ENCODE data around the gene HECW1. TPM values are rescaled to one million over a fixed set of nuclear protein-coding genes. Genes with fewer than 3 reads are reported as not detected.

Gene HECW1
- total and polyA plus RNA-seq, 10 of the 15 experiments (the other 5 are each of a cell fraction or from before 2014, with no cell fraction given), result under 0.01 to 0.31 (median 0.04) TPM; not detected in 3

DNA sequence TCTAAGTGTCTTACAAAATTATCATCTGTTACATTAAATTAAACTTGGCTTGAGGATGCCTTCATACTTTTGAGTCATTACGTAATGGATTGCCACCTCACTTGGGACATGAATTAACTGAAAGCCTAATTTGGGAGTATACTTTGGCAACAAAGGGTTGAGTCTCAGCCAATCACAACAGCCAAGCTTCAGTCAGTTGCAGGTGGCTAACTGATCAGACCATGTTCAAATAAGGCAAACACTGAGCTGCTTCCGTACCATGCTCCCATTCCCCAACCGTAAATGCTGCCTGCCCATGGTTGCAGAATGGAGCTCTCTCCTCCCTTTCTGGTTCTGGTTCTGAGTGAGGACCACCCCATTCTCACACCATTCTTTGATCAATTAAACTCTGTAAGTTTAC lies 377.6 kb downstream of the HECW1 start:
- no peaks in the 10 kb centered on the region for H3K36me3 ChIP-seq (ENCODE audit: control insufficient read depth in 2 of 2, insufficient read depth in 2 of 2, low read length in 1 of 2)
- FAIRE-seq, result no peak
- H3K27me3 ChIP-seq (replicated peaks in 1 of 2; ENCODE audit: control insufficient read depth in 2 of 2, insufficient read depth in 2 of 2, low read length in 1 of 2), result no peaks in the 10 kb centered on the region
- H3K4me1 ChIP-seq (ENCODE audit: control insufficient read depth, insufficient read depth, low read length), result peaks cover 13% of the 10 kb centered on the region
- ATAC-seq, result no peak
- no peak overlapping the region for H2AFZ ChIP-seq (ENCODE audit: control insufficient read depth, low read depth, low read length)
- WGBS (ENCODE audit: insufficient coverage, insufficient replicate concordance, low lambda C conversion rate, missing lambda C conversion rate), result 97% methylated on average over 3 of the region's 3 CpGs
- RAD21 ChIA-PET (ENCODE audit: unreplicated experiment), result interaction anchor here (1.9 kb wide), 1 partner anchor 27 kb away, joined by 9 read pairs; no protein-coding TSS in a partner anchor
- SMC1A ChIA-PET (ENCODE audit: uncharacterized antibody, unreplicated experiment), result interaction anchor here (0.9 to 2.1 kb wide), 4 partner anchors 16 to 35 kb away, joined by 4 to 8 read pairs (median 6); no protein-coding TSS in a partner anchor
- intact Hi-C loops (cut with micrococcal nuclease; ENCODE audit: unreplicated experiment), result no loop called here
- H3K4me3 ChIP-seq, result no peak overlapping the region
- CTCF ChIA-PET, result interaction anchor here (2.3 to 2.8 kb wide), 2 partner anchors 36 to 92 kb away, joined by 9 read pairs; partner anchors contain the start of gene STK17A
- no peaks in the 10 kb centered on the region for H3K9me3 ChIP-seq (replicated peaks; ENCODE audit: control insufficient read depth, insufficient read depth, low read length)
- no peak overlapping the region for H3K9ac ChIP-seq (ENCODE audit: control insufficient read depth, insufficient read depth, low read length)
- no peak overlapping the region for H3K4me2 ChIP-seq (ENCODE audit: control insufficient read depth, insufficient read depth)
- in situ Hi-C loops (cut with MboI), result no loop called here
- H3K27ac ChIP-seq (ENCODE audit: control insufficient read depth, insufficient read depth), result no peak overlapping the region
- POLR2A ChIA-PET, result no interaction called here
- H4K20me1 ChIP-seq (ENCODE audit: control insufficient read depth, insufficient read depth), result no peaks in the 10 kb centered on the region
- no peak for DNase-seq (ENCODE audit: low read depth, low spot score)
- BruUV-seq (replicated peaks), result no TSS peak
- TF ChIP-seq DPF2 (IDR thresholded peaks at IDR 0.05) (no peak), GATAD2B (conservative IDR thresholded peaks at IDR 0.05; ENCODE audit: low read depth) (no peak), POLR2AphosphoS2 (IDR thresholded peaks at IDR 0.05; ENCODE audit: low read depth, low read length) (no peak), KLF5 (IDR thresholded peaks at IDR 0.05; ENCODE audit: partially characterized antibody) (no peak), MTA3 (IDR thresholded peaks at IDR 0.05; ENCODE audit: borderline replicate concordance, low read length) (no peak), ZNF622 (IDR thresholded peaks at IDR 0.05) (no peak), EGR1 (IDR thresholded peaks at IDR 0.05; ENCODE audit: borderline replicate concordance in 1 of 2, low read depth in 2 of 2, low read length in 2 of 2) (no peak), BRCA1 (IDR thresholded peaks at IDR 0.05; ENCODE audit: low read depth, low read length) (no peak)
- TF ChIP-seq, protein P1, sequence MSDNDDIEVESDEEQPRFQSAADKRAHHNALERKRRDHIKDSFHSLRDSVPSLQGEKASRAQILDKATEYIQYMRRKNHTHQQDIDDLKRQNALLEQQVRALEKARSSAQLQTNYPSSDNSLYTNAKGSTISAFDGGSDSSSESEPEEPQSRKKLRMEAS (IDR thresholded peaks at IDR 0.05; ENCODE audit: low read depth, low read length), result no peak
- TF ChIP-seq, protein P2, sequence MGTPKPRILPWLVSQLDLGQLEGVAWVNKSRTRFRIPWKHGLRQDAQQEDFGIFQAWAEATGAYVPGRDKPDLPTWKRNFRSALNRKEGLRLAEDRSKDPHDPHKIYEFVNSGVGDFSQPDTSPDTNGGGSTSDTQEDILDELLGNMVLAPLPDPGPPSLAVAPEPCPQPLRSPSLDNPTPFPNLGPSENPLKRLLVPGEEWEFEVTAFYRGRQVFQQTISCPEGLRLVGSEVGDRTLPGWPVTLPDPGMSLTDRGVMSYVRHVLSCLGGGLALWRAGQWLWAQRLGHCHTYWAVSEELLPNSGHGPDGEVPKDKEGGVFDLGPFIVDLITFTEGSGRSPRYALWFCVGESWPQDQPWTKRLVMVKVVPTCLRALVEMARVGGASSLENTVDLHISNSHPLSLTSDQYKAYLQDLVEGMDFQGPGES (IDR thresholded peaks at IDR 0.05), result no peak
- H3K79me2 ChIP-seq (ENCODE audit: control insufficient read depth, insufficient read depth, low read length), result no peaks in the 10 kb centered on the region

Measured in GM12878 (cell line).